HepG2 (cell line): ENCODE data around the gene BTF3L4. TPM values are rescaled to one million over a fixed set of nuclear protein-coding genes. Genes with fewer than 3 reads are reported as not detected.
A peak's percentile ranks its signal among the peaks of the same experiment; 100 is the strongest.

ENCODE experiments used
- ATAC-seq: fragments of 200-7000 bp; cut with Tn5 transposase; 3 replicates; pipeline ENCODE4 v1.9.1; 2020; ENCODE audit warnings: mild to moderate bottlenecking, moderate library complexity
- Bru-seq: library from RNA; stranded (reverse); fragments of 400-500 nt; gene quantifications from one replicate; lab custom pipeline; 2021; lab: Mats Ljungman, UMichigan
- BruChase-seq, 2 experiments: library from RNA; stranded (reverse); fragments of 400-500 nt; gene quantifications; one replicate each; lab custom pipeline; 2021; lab: Mats Ljungman, UMichigan
- BruUV-seq: library from RNA; stranded (reverse); fragments of 400-500 nt; replicated peaks from 2 replicates; lab custom pipeline; 2021; lab: Mats Ljungman, UMichigan
- CTCF ChIA-PET: fragments of 300-600 bp; formaldehyde crosslinking; extraction: SDS; loops from one replicate; lab custom pipeline; 2021; ENCODE audit warnings: low total read pairs, inconsistent platforms, low intra/inter-chr PET ratio; lab: Yijun Ruan, JAX
- POLR2A ChIA-PET: fragments of 350-600 bp; sonication (Branson Sonifier 250); formaldehyde crosslinking; loops from one replicate; lab custom pipeline; 2020; ENCODE audit warnings: antibody characterized with exemption, inconsistent platforms; lab: Yijun Ruan, JAX
- DNase-seq: peaks from one replicate; pipeline ENCODE4 v3.0.0-alpha.2; 2015; ENCODE audit warnings: low spot score
- FAIRE-seq: peaks from 3 replicates; lab custom pipeline; 2011; peaks lifted over from hg19 to GRCh38; lab: Jason Lieb, UNC
- H2AFZ ChIP-seq: one replicate; pipeline ENCODE4 v1.6.1; 2011; ENCODE audit warnings: low read length, inconsistent platforms
- H3K27ac ChIP-seq: fragments of 300-600 bp; 3 replicates; pipeline ENCODE4 v1.8.0; 2011; ENCODE audit warnings: mixed run types, mild to moderate bottlenecking, mixed read lengths, low read length, inconsistent platforms; ENCODE audit not compliant: insufficient read depth; ENCODE audit errors: extremely low read length
- H3K27me3 ChIP-seq, 2 experiments: fragments of 200-600 bp in 1 of 2; 2 replicates in 1 of 2; 3 replicates in 1 of 2; pipeline versions ENCODE4 v1.6.0 to v1.8.0; 2011; ENCODE audit warnings: low read length in 2 of 2, mild to moderate bottlenecking in 2 of 2, moderate library complexity in 2 of 2, inconsistent platforms in 1 of 2; ENCODE audit not compliant: insufficient read depth in 2 of 2, control insufficient read depth in 1 of 2
- H3K36me3 ChIP-seq, 2 experiments: fragments of 200-600 bp in 1 of 2; replicated peaks in 1 of 2; 2 replicates in 1 of 2; 3 replicates in 1 of 2; pipeline versions ENCODE4 v1.5.1 to v1.8.0; 2011; ENCODE audit warnings: low read length in 2 of 2, inconsistent platforms in 1 of 2; ENCODE audit not compliant: insufficient read depth in 2 of 2, control insufficient read depth in 1 of 2
- H3K4me1 ChIP-seq: 2 replicates; pipeline ENCODE4 v1.5.1; 2012; ENCODE audit warnings: low read length, inconsistent platforms; ENCODE audit not compliant: insufficient read depth
- H3K4me2 ChIP-seq: 2 replicates; pipeline ENCODE4 v1.6.0; 2011; ENCODE audit warnings: low read depth, low read length, inconsistent platforms
- H3K4me3 ChIP-seq, 3 experiments: fragments of 200-600 bp in 1 of 3; sonication (generic), shearing (Covaris generic) in 1 of 3; replicated peaks in 1 of 3; 2 replicates each; pipeline ENCODE4 v1.5.1; 2011 to 2016; ENCODE audit warnings: low read length in 3 of 3, inconsistent platforms in 2 of 3, low read depth in 2 of 3, mild to moderate bottlenecking in 2 of 3, control low read depth in 1 of 3, mixed read lengths in 1 of 3; ENCODE audit not compliant: insufficient read depth in 1 of 3
- H3K79me2 ChIP-seq: one replicate; pipeline ENCODE4 v1.6.1; 2011; ENCODE audit warnings: low read length, inconsistent platforms; ENCODE audit not compliant: insufficient read depth
- H3K9ac ChIP-seq: 2 replicates; pipeline ENCODE4 v1.6.0; 2011; ENCODE audit warnings: mild to moderate bottlenecking, low read depth, low read length, inconsistent platforms; ENCODE audit not compliant: insufficient read depth
- H3K9me3 ChIP-seq: 2 replicates; pipeline ENCODE4 v1.5.1; 2012; ENCODE audit warnings: mild to moderate bottlenecking, low read length
- H4K20me1 ChIP-seq: 2 replicates; pipeline ENCODE4 v1.6.0; 2011; ENCODE audit warnings: inconsistent platforms, mild to moderate bottlenecking, low read length, moderate library complexity; ENCODE audit not compliant: insufficient read depth
- ARID3A ChIP-seq: IDR thresholded peaks from 2 replicates; pipeline ENCODE4 v1.6.1; 2012; ENCODE audit warnings: low read depth, low read length, improper control_type of control experiment
- BCL3 ChIP-seq: sonication (generic); formaldehyde crosslinking; IDR thresholded peaks from 2 replicates; pipeline ENCODE4 v1.5.1; 2020; ENCODE audit warnings: mild to moderate bottlenecking, missing genetic modification reagents, moderate library complexity
- CBX1 ChIP-seq: IDR thresholded peaks from one replicate; pipeline ENCODE4 v1.6.1; 2016; ENCODE audit warnings: antibody characterized with exemption, low read depth
- E2F1 ChIP-seq: sonication (generic); formaldehyde crosslinking; IDR thresholded peaks from 2 replicates; pipeline ENCODE4 v1.5.0; 2020; ENCODE audit warnings: missing genetic modification reagents
- FOXP4 ChIP-seq: sonication (generic); formaldehyde crosslinking; IDR thresholded peaks from 2 replicates; pipeline ENCODE4 v1.4.0; 2020; ENCODE audit warnings: missing genetic modification reagents
- ZEB1 ChIP-seq: IDR thresholded peaks from 2 replicates; pipeline ENCODE4 v1.6.1; 2012; ENCODE audit warnings: mild to moderate bottlenecking, low read depth, inconsistent platforms; ENCODE audit not compliant: insufficient replicate concordance
- ZFY ChIP-seq: sonication (generic); formaldehyde crosslinking; IDR thresholded peaks from 2 replicates; pipeline ENCODE4 v1.4.0; 2020; ENCODE audit warnings: missing genetic modification reagents
- ZNF12 ChIP-seq: sonication (generic); formaldehyde crosslinking; IDR thresholded peaks from 2 replicates; pipeline ENCODE4 v1.5.0; 2020; ENCODE audit warnings: missing genetic modification reagents
- ZNF589 ChIP-seq: sonication (generic); formaldehyde crosslinking; conservative IDR thresholded peaks from 2 replicates; pipeline ENCODE4 v1.8.0; 2022; ENCODE audit warnings: mild to moderate bottlenecking, moderate library complexity, missing genetic modification reagents
- ZNF878 ChIP-seq: sonication (generic); formaldehyde crosslinking; IDR thresholded peaks from 2 replicates; pipeline ENCODE4 v1.8.1; 2023; ENCODE audit warnings: mild to moderate bottlenecking, missing genetic modification reagents, moderate library complexity
- WGBS: methylation state at CpG from one replicate; pipeline ENCODE4 v1.1.6; 2017; ENCODE audit warnings: low lambda C conversion rate; 5-methylcytosine and 5-hydroxymethylcytosine counted together
- in situ Hi-C: cut with HindIII; loops from 2 replicates; pipeline ENCODE4 v1.10.0; 2017; ENCODE audit warnings: low pct_unique_long_range_greater_than_20kb; ENCODE audit not compliant: extremely low pct_ligation_motif_present
- intact Hi-C: fragments of 100-400 bp; cut with micrococcal nuclease; formaldehyde crosslinking; loops from one replicate; pipeline ENCODE4 v1.10.0; 2022; ENCODE audit not compliant: unreplicated experiment
- long read RNA-seq, 2 experiments: library from RNA in 1 of 2; library from polyadenylated mRNA in 1 of 2; stranded (forward) in 1 of 2; unstranded in 1 of 2; transcript quantifications; one replicate each; pipeline ENCODE4 v2.0.0, GENCODE V29; 2019 to 2022
- polyA minus RNA-seq, 3 experiments: library from RNA; depleted of rRNA, polyadenylated mRNA; stranded (reverse); fragments of >200 nt; gene quantifications; 2 replicates each; pipeline ENCODE4 v1.2.3, GENCODE V29; 2011; ENCODE audit warnings: low replicate concordance in 1 of 3
- polyA plus RNA-seq, 8 experiments: library from polyadenylated mRNA; depleted of rRNA in 3 of 8; stranded (reverse) in 7 of 8; unstranded in 1 of 8; fragments of >200 nt; fragmentation: Illumina TruSeq in 4 of 8; extraction: Trizol in 4 of 8; gene quantifications; 2 replicates each; pipeline versions ENCODE4 v1.2.1 to v1.2.3, GENCODE V29; 2011 to 2016; ENCODE audit warnings: low read depth in 4 of 8, missing spikeins in 1 of 8, mixed read lengths in 1 of 8; ENCODE audit not compliant: insufficient read depth in 1 of 8
- total RNA-seq, 5 experiments: library from RNA; depleted of rRNA; stranded (reverse); fragments of >200 nt; fragmentation: Illumina TruSeq; extraction: Trizol; gene quantifications; 2 replicates each; pipeline ENCODE4 v1.2.3, GENCODE V29; 2016; ENCODE audit warnings: low read depth in 1 of 5

The BTF3L4 gene
- total RNA-seq (2016; rRNA removed; fragmentation: Illumina TruSeq; extraction: Trizol), result 74.3 and 112 TPM in 2 replicates
- 20.6 and 23.9 TPM in 2 replicates for total RNA-seq (2016; cell fraction: cytosol; rRNA removed; fragmentation: Illumina TruSeq; extraction: Trizol; ENCODE audit: low read depth)
- 77.8 and 124 TPM in 2 replicates for total RNA-seq (2016; cell fraction: insoluble cytoplasmic fraction; rRNA removed; fragmentation: Illumina TruSeq; extraction: Trizol)
- 37.7 and 41.9 TPM in 2 replicates for total RNA-seq (2016; cell fraction: membrane; rRNA removed; fragmentation: Illumina TruSeq; extraction: Trizol)
- total RNA-seq (2016; cell fraction: nucleus; rRNA removed; fragmentation: Illumina TruSeq; extraction: Trizol), result 46.3 and 50.0 TPM in 2 replicates
- polyA plus RNA-seq (2011; rRNA removed), result 45.0 and 59.0 TPM in 2 replicates
- 25.4 and 48.5 TPM in 2 replicates for polyA plus RNA-seq (2011; cell fraction: cytosol; rRNA removed)
- polyA plus RNA-seq (2011; cell fraction: nucleus; rRNA removed), result 17.6 and 25.6 TPM in 2 replicates
- 65.1 and 81.7 TPM in 2 replicates for polyA plus RNA-seq (2012)
- polyA plus RNA-seq (2016; cell fraction: cytosol; fragmentation: Illumina TruSeq; extraction: Trizol; ENCODE audit: low read depth), result 16.9 and 17.5 TPM in 2 replicates
- 121 and 133 TPM in 2 replicates for polyA plus RNA-seq (2016; cell fraction: insoluble cytoplasmic fraction; fragmentation: Illumina TruSeq; extraction: Trizol; ENCODE audit: low read depth)
- 29.8 and 33.4 TPM in 2 replicates for polyA plus RNA-seq (2016; cell fraction: membrane; fragmentation: Illumina TruSeq; extraction: Trizol; ENCODE audit: low read depth)
- 53.7 and 57.4 TPM in 2 replicates for polyA plus RNA-seq (2016; cell fraction: nucleus; fragmentation: Illumina TruSeq; extraction: Trizol; ENCODE audit: insufficient read depth, low read depth)
- 19.1 and 24.7 TPM in 2 replicates for polyA minus RNA-seq (2011; rRNA and poly(A)+ RNA removed; ENCODE audit: low replicate concordance)
- polyA minus RNA-seq (2011; cell fraction: cytosol; rRNA and poly(A)+ RNA removed), result 38.0 and 40.3 TPM in 2 replicates
- polyA minus RNA-seq (2011; cell fraction: nucleus; rRNA and poly(A)+ RNA removed), result 64.2 and 78.8 TPM in 2 replicates
- Bru-seq, nascent RNA, result percentile 93 among the genes with signal in this experiment
- BruChase-seq, experiment 1, labeled RNA remaining after a 6-hour chase, result percentile 92 among the genes with signal in this experiment
- BruChase-seq, experiment 2, labeled RNA remaining after a 2-hour chase, result percentile 92 among the genes with signal in this experiment
- long read RNA-seq, experiment 1, full-length matches to known transcripts, result 93 of 106 reads
- long read RNA-seq, experiment 1, partial matches to known transcripts, result 4 of 106 reads
- long read RNA-seq, experiment 1, other reads (novel, unspliced or antisense), result 9 of 106 reads
- long read RNA-seq, experiment 2, full-length matches to known transcripts, result 94 of 175 reads
- long read RNA-seq, experiment 2, partial matches to known transcripts, result 32 of 175 reads
- long read RNA-seq, experiment 2, other reads (novel, unspliced or antisense), result 49 of 175 reads

GRCh38 chr1:52056163-52056936 is at the start of gene BTF3L4:
TSS of gene BTF3L4 (plus strand) at chr1:52056295. CDS start at chr1:52059848, 3,553 bp downstream.
- Histone ChIP-seq H3K36me3 (peaks cover 7 to 16% of the 10 kb centered on the region in 2 experiments), H3K27me3 (no peaks in the 10 kb centered on the region; a peak in 1 of 5 replicates), H3K9me3 (no peaks in the 10 kb centered on the region), H2AFZ (no peak within 1 kb of the TSS), H3K79me2 (peaks cover 76% of the 10 kb centered on the region), H4K20me1 (peaks cover 26% of the 10 kb centered on the region), H3K9ac (peak within 1 kb of the TSS; percentile 88), H3K4me1 (peaks cover 51% of the 10 kb centered on the region), H3K4me3 (peak within 1 kb of the TSS; percentile 85 to 89 (median 87)), H3K4me2 (peak within 1 kb of the TSS; percentile 81), H3K27ac (peak within 1 kb of the TSS; percentile 91)
- CTCF ChIA-PET, result no interaction called here
- FAIRE-seq, result peak; percentile 12
- 3% methylated on average over 14 of the region's 54 CpGs for WGBS
- peak; percentile 94 for ATAC-seq
- intact Hi-C loops, result loop anchor here (1.0 kb wide), 1 partner anchor 42 kb away; no protein-coding TSS in a partner anchor
- in situ Hi-C loops, result no loop called here
- POLR2A ChIA-PET, result interaction anchor here (0.7 to 5.3 kb wide), 19 partner anchors 8 to 312 kb away, joined by 3 to 80 read pairs (median 4); partner anchors contain the start of genes CC2D1B and KTI12
- no TSS peak for BruUV-seq
- DNase-seq, result peak; percentile 91
- TF ChIP-seq CBX1, result peak; percentile 43
- peak; percentile 20; the same call in 1 of the 2 replicates for TF ChIP-seq FOXP4 (CRISPR knock-in tag)
- TF ChIP-seq ZEB1, result no peak
- TF ChIP-seq E2F1 (CRISPR knock-in tag), result peak; percentile 81; the same call in 1 of the 2 replicates
- TF ChIP-seq ZNF12 (CRISPR knock-in tag), result no peak
- peak; percentile 84 for TF ChIP-seq ZFY (CRISPR knock-in tag)
- TF ChIP-seq ARID3A, result no peak
- TF ChIP-seq ZNF589 (CRISPR knock-in tag), result no peak
- peak; percentile 78; the same call in 1 of the 2 replicates for TF ChIP-seq BCL3 (CRISPR knock-in tag)
- peak; percentile 65; the same call in 1 of the 2 replicates for TF ChIP-seq ZNF878 (CRISPR knock-in tag)
